Sigmoid colon (tissue), 7 donors: ENCODE measurements around the gene COL15A1. TPM values are rescaled to one million over a fixed set of nuclear protein-coding genes. Genes with fewer than 3 reads are reported as not detected.

Experiments used
- DNase-seq: peaks from one replicate; pipeline ENCODE4 v3.0.0-alpha.2; 2019
- H3K27ac ChIP-seq, 4 donors: fragments of 200-600 bp; sonication (generic); one replicate each; pipeline ENCODE4 v1.5.1; 2016 to 2019; ENCODE audit warnings: mild to moderate bottlenecking in 1 of 4
- H3K27me3 ChIP-seq, 3 donors: fragments of 200-600 bp; sonication (generic); one replicate each; pipeline ENCODE4 v1.5.1; 2019; ENCODE audit warnings: mild to moderate bottlenecking in 1 of 3
- H3K36me3 ChIP-seq, 4 donors: fragments of 200-600 bp; sonication (generic); one replicate each; pipeline ENCODE4 v1.5.1; 2016 to 2019
- H3K4me1 ChIP-seq, 4 donors: fragments of 200-600 bp; sonication (generic); one replicate each; pipeline ENCODE4 v1.5.1; 2017 to 2019
- H3K4me3 ChIP-seq, 4 donors: fragments of 200-600 bp; sonication (generic); one replicate each; pipeline ENCODE4 v1.5.1; 2017 to 2019; ENCODE audit warnings: mild to moderate bottlenecking in 2 of 4, moderate library complexity in 1 of 4
- H3K9me3 ChIP-seq, 4 donors: fragments of 200-600 bp in 3 of 4; sonication (generic) in 3 of 4; one replicate each; pipeline versions ENCODE4 v1.5.1 to v1.6.1; 2013 to 2019
- CTCF ChIP-seq, 4 experiments: fragments of 450-650 bp in 3 of 4; fragments of 200-600 bp in 1 of 4; IDR thresholded peaks; one replicate each; pipeline ENCODE4 v1.5.1; 2016 to 2019; ENCODE audit warnings: antibody characterized with exemption in 4 of 4, mild to moderate bottlenecking in 3 of 4, moderate library complexity in 2 of 4
- EP300 ChIP-seq, 4 donors: sonication (generic); formaldehyde crosslinking; IDR thresholded peaks; one replicate each; pipeline ENCODE4 v1.6.1; 2017; ENCODE audit warnings: antibody characterized with exemption in 4 of 4
- POLR2A ChIP-seq, 2 donors: fragments of 450-650 bp; IDR thresholded peaks; one replicate each; pipeline ENCODE4 v1.6.1; 2016; ENCODE audit warnings: antibody characterized with exemption in 2 of 2, mild to moderate bottlenecking in 2 of 2, moderate library complexity in 2 of 2
- POLR2AphosphoS5 ChIP-seq, 4 donors: sonication (generic); formaldehyde crosslinking; IDR thresholded peaks; one replicate each; pipeline ENCODE4 v1.6.1; 2017; ENCODE audit warnings: antibody characterized with exemption in 4 of 4
- WGBS, 2 donors: extraction: QIAGEN DNeasy Blood & Tissue Kit; methylation state at CpG; one replicate each; pipeline ENCODE4 v1.1.7; 2013; 5-methylcytosine and 5-hydroxymethylcytosine counted together
- intact Hi-C: fragments of 100-400 bp; cut with DNase I; formaldehyde crosslinking; loops from one replicate; pipeline ENCODE4 v1.15.1; 2023
- polyA plus RNA-seq, 3 donors: library from polyadenylated mRNA; stranded (reverse); fragments of 200-250 nt; gene quantifications; one replicate each; pipeline ENCODE4 v1.2.3, GENCODE V29; 2013
- total RNA-seq, 4 donors: library from RNA; depleted of rRNA; stranded (reverse); fragments of >200 nt; gene quantifications; one replicate each; pipeline ENCODE4 v1.1.0, GENCODE V29; 2016
- donor health status: healthy with polysubstance abuse.
- donor health status: Bipolar disorder and iron deficiency.
- donor health status: healthy.

Gene COL15A1
- total and polyA plus RNA-seq, 7 donors, result under 0.01 to 104 (median 21.4) TPM

DNA sequence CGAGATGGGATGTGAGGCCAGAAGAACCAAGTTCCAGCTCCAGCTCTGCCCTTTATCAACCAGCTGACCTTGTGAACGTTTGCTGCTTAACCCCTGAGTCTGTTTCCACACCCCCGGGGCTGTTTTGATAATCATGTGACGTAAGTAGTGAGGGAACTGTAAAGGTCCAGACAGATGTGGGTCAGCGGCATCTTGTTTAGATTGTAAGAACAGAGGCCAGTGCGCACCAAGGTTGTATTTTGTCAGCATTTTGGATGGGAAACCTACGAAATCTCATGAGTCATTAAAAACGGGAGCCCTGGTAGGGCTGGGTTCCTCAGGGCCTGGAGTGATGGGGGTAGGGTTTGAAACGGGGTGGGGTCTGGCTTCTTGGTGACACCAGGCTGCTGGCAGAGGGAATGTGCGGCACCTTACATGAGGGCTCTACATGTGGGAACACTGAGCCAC, 13.8 kb upstream of the COL15A1 start:
- intact Hi-C loops, result no loop called here
- H3K27me3 ChIP-seq, result no peaks in the 10 kb centered on the region
- H3K4me3 ChIP-seq, result no peak overlapping the region
- H3K36me3 ChIP-seq, result no peaks in the 10 kb centered on the region
- H3K4me1 ChIP-seq, result no peaks in the 10 kb centered on the region
- no peak for DNase-seq
- no peak for TF ChIP-seq POLR2A (IDR thresholded peaks at IDR 0.05)
- TF ChIP-seq POLR2AphosphoS5 (IDR thresholded peaks at IDR 0.05), result no peak
- no peak for TF ChIP-seq CTCF (IDR thresholded peaks at IDR 0.05)
- TF ChIP-seq EP300 (IDR thresholded peaks at IDR 0.05), result no peak
- no peaks in the 10 kb centered on the region for H3K9me3 ChIP-seq
- H3K27ac ChIP-seq, result no peak overlapping the region
- 67 to 80% methylated on average over 10 of the region's 10 CpGs for WGBS, 2 donors

GRCh38 chr9:98930792-98931191, 12.9 kb upstream of the COL15A1 start:
- Histone ChIP-seq H3K27me3 (no peaks in the 10 kb centered on the region), H3K36me3 (no peaks in the 10 kb centered on the region), H3K4me3 (no peak overlapping the region), H3K9me3 (no peaks in the 10 kb centered on the region), H3K27ac (no peak overlapping the region), H3K4me1 (no peaks in the 10 kb centered on the region)
- 85% methylated on average over 9 of the region's 9 CpGs for WGBS, 2 donors
- DNase-seq, result no peak
- intact Hi-C loops, result no loop called here
- TF ChIP-seq POLR2A (IDR thresholded peaks at IDR 0.05) (no peak), POLR2AphosphoS5 (IDR thresholded peaks at IDR 0.05) (no peak), EP300 (IDR thresholded peaks at IDR 0.05) (no peak), CTCF (IDR thresholded peaks at IDR 0.05) (no peak)

DNA sequence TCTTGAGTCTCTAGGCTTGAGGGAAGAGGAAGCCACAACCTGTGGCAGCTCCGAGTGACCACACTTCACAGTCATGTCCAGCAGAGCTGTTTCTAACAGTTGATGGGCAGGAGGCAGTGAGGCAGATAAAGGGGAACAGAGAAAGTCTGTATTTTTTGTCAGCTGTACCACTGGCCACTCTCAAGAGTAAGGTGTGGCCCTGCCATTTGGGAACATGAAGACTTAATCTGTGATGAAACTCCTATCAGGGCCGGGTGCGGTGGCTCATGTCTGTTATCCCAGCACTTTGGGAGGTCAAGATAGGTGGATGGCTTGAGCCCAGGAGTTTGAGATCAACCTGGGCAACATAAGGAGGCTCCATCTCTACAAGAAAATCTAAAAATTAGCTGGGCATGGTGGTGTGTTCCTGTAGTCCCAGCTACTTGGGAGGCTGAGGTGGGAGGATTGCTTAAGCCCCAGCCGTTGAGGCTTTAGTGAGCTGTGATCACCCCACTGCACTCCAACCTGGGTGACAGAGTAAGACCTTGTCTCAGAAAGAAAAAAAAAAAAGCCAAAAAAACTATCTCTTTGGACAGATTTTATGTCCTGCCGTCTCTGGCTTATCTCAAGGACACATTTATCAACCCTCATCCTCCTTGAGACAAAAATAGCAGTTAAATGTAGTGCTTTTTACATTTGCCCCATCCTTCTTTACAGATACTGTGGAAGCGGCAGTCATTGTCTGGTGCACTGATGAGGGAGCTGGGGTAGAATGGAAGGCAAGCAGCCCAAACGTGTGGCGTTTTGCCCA, 11.9 kb upstream of the COL15A1 start:
- intact Hi-C loops, result no loop called here
- no peak for TF ChIP-seq CTCF (IDR thresholded peaks at IDR 0.05)
- no peak for TF ChIP-seq POLR2A (IDR thresholded peaks at IDR 0.05)
- no peak for TF ChIP-seq EP300 (IDR thresholded peaks at IDR 0.05)
- no peak for TF ChIP-seq POLR2AphosphoS5 (IDR thresholded peaks at IDR 0.05)
- DNase-seq, result no peak

GRCh38 chr9:98933185-98933584, 10.5 kb upstream of the COL15A1 start:
- intact Hi-C loops, result no loop called here
- no peaks in the 10 kb centered on the region for H3K27me3 ChIP-seq
- no peaks in the 10 kb centered on the region for H3K4me1 ChIP-seq
- no peak overlapping the region for H3K27ac ChIP-seq
- TF ChIP-seq CTCF (IDR thresholded peaks at IDR 0.05) (no peak), POLR2AphosphoS5 (IDR thresholded peaks at IDR 0.05) (no peak), POLR2A (IDR thresholded peaks at IDR 0.05) (no peak), EP300 (IDR thresholded peaks at IDR 0.05) (no peak)
- WGBS, 2 donors, result 93 to 95% methylated on average over 5 of the region's 5 CpGs
- H3K4me3 ChIP-seq, result no peak overlapping the region
- no peaks in the 10 kb centered on the region for H3K36me3 ChIP-seq
- H3K9me3 ChIP-seq, result no peaks in the 10 kb centered on the region
- DNase-seq, result no peak

More for the DNA sequence above, 11.9 kb upstream of the COL15A1 start:
- H3K9me3 ChIP-seq, result no peaks in the 10 kb centered on the region
- H3K4me3 ChIP-seq, result no peak overlapping the region
- no peaks in the 10 kb centered on the region for H3K27me3 ChIP-seq
- H3K27ac ChIP-seq, result no peak overlapping the region
- no peaks in the 10 kb centered on the region for H3K4me1 ChIP-seq
- 82 to 85% methylated on average over 8 of the region's 8 CpGs for WGBS, 2 donors
- no peaks in the 10 kb centered on the region for H3K36me3 ChIP-seq
